Glutamatergic neuron (in vitro differentiated cells): ENCODE results near the gene ARHGAP42. TPM values are rescaled to one million over a fixed set of nuclear protein-coding genes. Genes with fewer than 3 reads are reported as not detected.

Experiments used
- DNase-seq: peaks from one replicate; pipeline ENCODE4 v3.0.0; 2022
- H3K27ac Mint-ChIP-seq: one replicate; pipeline ENCODE4 v1.8.0; 2020; ENCODE audit warnings: mild to moderate bottlenecking, mixed read lengths, inconsistent platforms; ENCODE audit not compliant: unreplicated experiment
- H3K27me3 Mint-ChIP-seq: one replicate; pipeline ENCODE4 v1.8.0; 2020; ENCODE audit warnings: mild to moderate bottlenecking, moderate library complexity, mixed read lengths, inconsistent platforms; ENCODE audit not compliant: unreplicated experiment
- H3K36me3 Mint-ChIP-seq: one replicate; pipeline ENCODE4 v1.8.0; 2020; ENCODE audit warnings: mild to moderate bottlenecking, mixed read lengths, inconsistent platforms; ENCODE audit not compliant: unreplicated experiment
- H3K4me1 Mint-ChIP-seq: one replicate; pipeline ENCODE4 v1.8.0; 2020; ENCODE audit warnings: mild to moderate bottlenecking, low read depth, mixed read lengths, inconsistent platforms; ENCODE audit not compliant: unreplicated experiment
- H3K4me3 Mint-ChIP-seq: one replicate; pipeline ENCODE4 v1.8.0; 2020; ENCODE audit warnings: mild to moderate bottlenecking, mixed read lengths, inconsistent platforms; ENCODE audit not compliant: unreplicated experiment
- H3K9me3 Mint-ChIP-seq: one replicate; pipeline ENCODE4 v1.8.0; 2020; ENCODE audit warnings: mild to moderate bottlenecking, moderate library complexity, mixed read lengths, inconsistent platforms; ENCODE audit not compliant: unreplicated experiment
- total RNA-seq: library from RNA; stranded (reverse); fragmentation: NEBNext Ultra II Directional; extraction: Animal tissue kit (Norgen Biotek cat#: 25700); gene quantifications from one replicate; pipeline ENCODE4 v1.2.1, GENCODE V29; 2021; ENCODE audit not compliant: unreplicated experiment
- TF ChIP-seq, protein P1 (sequence below): fragments of 200-600 bp; sonication (generic); IDR thresholded peaks from one replicate; pipeline ENCODE4 v1.5.0; 2021; ENCODE audit not compliant: partially characterized antibody, unreplicated experiment

ARHGAP42 gene
- total RNA-seq, 1 donor from 2014 or later = 21.4 TPM

DNA sequence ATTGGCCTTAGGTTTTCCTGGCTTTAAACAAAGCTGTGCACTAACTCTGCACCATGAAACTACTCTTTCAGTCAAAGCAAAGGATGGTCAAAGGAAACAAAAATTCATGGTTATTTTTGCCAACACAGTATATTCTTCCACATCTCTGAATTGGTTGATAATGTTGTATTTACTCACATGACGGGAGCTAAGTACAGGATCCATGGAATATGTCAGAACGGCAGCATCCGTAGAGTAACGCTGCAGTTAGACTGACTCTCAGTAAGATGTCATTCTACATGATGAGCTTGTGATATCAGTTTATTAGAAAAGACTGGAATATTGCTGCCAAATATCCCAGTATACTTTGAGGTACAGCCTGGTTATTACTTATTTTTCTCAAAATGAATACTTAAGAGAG, 270.4 kb downstream of the ARHGAP42 start:
- H3K4me3 Mint-ChIP-seq = no peak overlapping the region
- no peaks in the 10 kb centered on the region for H3K36me3 Mint-ChIP-seq
- TF ChIP-seq, protein P1, sequence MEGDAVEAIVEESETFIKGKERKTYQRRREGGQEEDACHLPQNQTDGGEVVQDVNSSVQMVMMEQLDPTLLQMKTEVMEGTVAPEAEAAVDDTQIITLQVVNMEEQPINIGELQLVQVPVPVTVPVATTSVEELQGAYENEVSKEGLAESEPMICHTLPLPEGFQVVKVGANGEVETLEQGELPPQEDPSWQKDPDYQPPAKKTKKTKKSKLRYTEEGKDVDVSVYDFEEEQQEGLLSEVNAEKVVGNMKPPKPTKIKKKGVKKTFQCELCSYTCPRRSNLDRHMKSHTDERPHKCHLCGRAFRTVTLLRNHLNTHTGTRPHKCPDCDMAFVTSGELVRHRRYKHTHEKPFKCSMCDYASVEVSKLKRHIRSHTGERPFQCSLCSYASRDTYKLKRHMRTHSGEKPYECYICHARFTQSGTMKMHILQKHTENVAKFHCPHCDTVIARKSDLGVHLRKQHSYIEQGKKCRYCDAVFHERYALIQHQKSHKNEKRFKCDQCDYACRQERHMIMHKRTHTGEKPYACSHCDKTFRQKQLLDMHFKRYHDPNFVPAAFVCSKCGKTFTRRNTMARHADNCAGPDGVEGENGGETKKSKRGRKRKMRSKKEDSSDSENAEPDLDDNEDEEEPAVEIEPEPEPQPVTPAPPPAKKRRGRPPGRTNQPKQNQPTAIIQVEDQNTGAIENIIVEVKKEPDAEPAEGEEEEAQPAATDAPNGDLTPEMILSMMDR = no peak
- no peaks in the 10 kb centered on the region for H3K4me1 Mint-ChIP-seq
- H3K27ac Mint-ChIP-seq = no peak overlapping the region
- no peaks in the 10 kb centered on the region for H3K27me3 Mint-ChIP-seq
- H3K9me3 Mint-ChIP-seq = peaks cover 3% of the 10 kb centered on the region
- DNase-seq = no peak

DNA sequence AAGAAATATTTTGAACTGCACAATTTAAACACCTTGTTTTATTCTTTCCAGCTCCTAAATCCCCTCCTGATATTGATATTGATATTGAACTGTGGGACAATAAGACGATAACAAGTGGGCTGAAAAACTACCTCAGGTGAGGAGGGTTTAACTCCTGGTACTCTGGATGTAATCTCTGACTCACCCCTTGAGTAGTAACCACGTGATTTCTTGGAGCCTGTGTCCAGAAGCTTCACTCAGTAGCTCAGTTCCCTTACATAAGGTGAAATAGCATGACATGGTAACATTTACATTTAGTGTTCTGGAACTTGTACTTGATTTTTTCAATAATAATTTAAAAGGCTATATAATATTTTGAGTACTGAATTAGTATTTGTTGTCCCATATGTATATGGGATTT, 274.5 kb downstream of the ARHGAP42 start:
- H3K27me3 Mint-ChIP-seq = no peaks in the 10 kb centered on the region
- H3K9me3 Mint-ChIP-seq = no peaks in the 10 kb centered on the region
- DNase-seq = no peak
- no peaks in the 10 kb centered on the region for H3K4me1 Mint-ChIP-seq
- H3K27ac Mint-ChIP-seq = no peak overlapping the region
- no peaks in the 10 kb centered on the region for H3K36me3 Mint-ChIP-seq
- TF ChIP-seq, protein P1 = no peak
- H3K4me3 Mint-ChIP-seq = no peak overlapping the region

DNA sequence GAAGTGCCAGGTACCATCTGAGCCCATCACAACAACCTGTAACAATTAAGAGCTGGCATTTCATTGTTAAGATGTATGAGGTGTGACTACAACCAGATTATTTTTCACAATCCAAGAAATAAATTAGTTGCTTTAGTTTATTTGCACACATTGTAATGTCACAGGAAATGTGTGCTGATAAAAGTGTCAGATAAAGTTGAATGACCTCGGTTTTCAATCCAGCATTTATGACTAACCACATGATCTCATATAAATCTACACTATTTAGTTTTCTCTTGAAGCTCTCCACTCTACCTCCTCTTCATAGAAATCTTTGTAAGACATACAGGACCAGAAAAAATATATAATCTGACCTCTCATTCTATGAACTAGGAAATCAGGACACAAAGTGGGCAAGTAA, 276.3 kb downstream of the ARHGAP42 start:
- H3K27ac Mint-ChIP-seq = no peak overlapping the region
- TF ChIP-seq, protein P1 = no peak
- H3K4me3 Mint-ChIP-seq = no peak overlapping the region
- no peaks in the 10 kb centered on the region for H3K36me3 Mint-ChIP-seq
- DNase-seq = no peak
- no peaks in the 10 kb centered on the region for H3K27me3 Mint-ChIP-seq
- H3K4me1 Mint-ChIP-seq = no peaks in the 10 kb centered on the region
- no peaks in the 10 kb centered on the region for H3K9me3 Mint-ChIP-seq

DNA sequence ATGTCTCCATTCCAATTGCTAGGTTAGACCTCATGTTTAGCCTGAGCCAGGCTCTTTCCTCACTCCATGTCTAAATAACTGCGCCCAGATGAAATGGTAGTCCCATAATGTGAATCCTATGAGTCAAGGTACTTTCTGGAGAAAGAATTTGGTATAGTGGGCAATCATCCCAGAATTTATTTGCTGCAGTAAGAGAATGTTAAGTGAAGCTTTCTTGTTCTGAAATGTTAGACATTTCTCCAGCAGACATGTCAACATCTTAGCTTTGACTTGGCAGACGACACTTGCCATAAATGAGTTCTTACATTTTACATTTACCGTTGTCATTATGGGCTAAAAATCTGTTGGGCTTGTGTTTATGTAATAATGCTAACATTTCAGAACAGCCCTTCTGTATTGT, 277.3 kb downstream of the ARHGAP42 start:
- H3K27ac Mint-ChIP-seq = no peak overlapping the region
- no peaks in the 10 kb centered on the region for H3K9me3 Mint-ChIP-seq
- H3K36me3 Mint-ChIP-seq = peaks cover 3% of the 10 kb centered on the region
- TF ChIP-seq, protein P1 = no peak
- no peak overlapping the region for H3K4me3 Mint-ChIP-seq
- no peak for DNase-seq
- no peaks in the 10 kb centered on the region for H3K27me3 Mint-ChIP-seq
- no peaks in the 10 kb centered on the region for H3K4me1 Mint-ChIP-seq

DNA sequence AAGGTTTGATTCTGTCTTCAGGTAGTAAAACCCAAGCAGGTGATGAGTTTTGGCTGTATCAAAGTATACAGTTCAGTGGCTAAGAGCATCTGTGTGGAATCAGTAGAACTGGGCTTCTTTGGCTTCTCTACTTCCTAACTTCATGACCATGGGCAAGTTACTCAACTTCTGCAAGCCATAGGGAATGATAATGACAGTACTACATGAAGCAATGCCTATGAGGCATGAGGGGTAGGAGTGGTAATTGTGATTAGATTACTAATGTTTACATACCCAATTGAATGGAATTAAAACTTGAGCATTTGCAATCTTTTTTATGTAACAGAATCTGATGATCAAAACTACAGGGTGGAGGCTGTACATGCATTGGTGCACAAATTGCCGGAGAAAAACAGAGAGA, 278.3 kb downstream of the ARHGAP42 start:
- no peaks in the 10 kb centered on the region for H3K4me1 Mint-ChIP-seq
- H3K27me3 Mint-ChIP-seq = no peaks in the 10 kb centered on the region
- DNase-seq = no peak
- H3K27ac Mint-ChIP-seq = no peak overlapping the region
- H3K36me3 Mint-ChIP-seq = peaks cover 6% of the 10 kb centered on the region
- H3K4me3 Mint-ChIP-seq = no peak overlapping the region
- TF ChIP-seq, protein P1 = no peak
- H3K9me3 Mint-ChIP-seq = no peaks in the 10 kb centered on the region
